LNCaP clone FGC (cell line): ENCODE measurements around the gene BCO2.

Source experiments
- DNase-seq: peaks from one replicate; pipeline ENCODE4 v3.0.0-alpha.2; 2011; ENCODE audit warnings: low read depth
- H3K4me3 ChIP-seq: 2 replicates; pipeline ENCODE4 v1.5.1; 2011; ENCODE audit warnings: mild to moderate bottlenecking, low read depth, low read length, control low read depth
- TF ChIP-seq, protein P1 (sequence below): IDR thresholded peaks from 2 replicates; pipeline ENCODE4 v1.5.1; 2012; ENCODE audit warnings: mild to moderate bottlenecking; ENCODE audit not compliant: control insufficient read depth, insufficient read depth; ENCODE audit errors: extremely low read depth

Gene BCO2

DNA sequence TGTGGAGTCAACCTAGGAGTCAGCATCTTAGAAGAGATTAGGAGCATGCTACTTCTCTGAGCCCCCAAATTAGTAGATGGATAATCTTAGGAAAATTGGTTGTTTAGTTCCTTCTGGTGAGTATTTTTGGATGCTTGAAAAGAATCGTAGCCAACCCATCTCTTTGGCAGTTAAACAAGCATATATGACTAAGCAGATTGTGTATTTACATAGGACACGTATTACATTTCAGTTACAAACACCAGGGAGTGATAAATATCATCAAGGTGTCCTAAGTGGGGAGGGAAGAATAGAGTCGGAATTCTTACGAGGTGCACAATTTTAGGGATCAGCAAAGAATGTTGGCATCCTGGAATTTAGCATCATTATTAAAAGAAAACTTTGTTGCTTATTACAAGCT is 71.9 kb downstream of the BCO2 start:
- no peak overlapping the region for H3K4me3 ChIP-seq
- TF ChIP-seq, protein P1, sequence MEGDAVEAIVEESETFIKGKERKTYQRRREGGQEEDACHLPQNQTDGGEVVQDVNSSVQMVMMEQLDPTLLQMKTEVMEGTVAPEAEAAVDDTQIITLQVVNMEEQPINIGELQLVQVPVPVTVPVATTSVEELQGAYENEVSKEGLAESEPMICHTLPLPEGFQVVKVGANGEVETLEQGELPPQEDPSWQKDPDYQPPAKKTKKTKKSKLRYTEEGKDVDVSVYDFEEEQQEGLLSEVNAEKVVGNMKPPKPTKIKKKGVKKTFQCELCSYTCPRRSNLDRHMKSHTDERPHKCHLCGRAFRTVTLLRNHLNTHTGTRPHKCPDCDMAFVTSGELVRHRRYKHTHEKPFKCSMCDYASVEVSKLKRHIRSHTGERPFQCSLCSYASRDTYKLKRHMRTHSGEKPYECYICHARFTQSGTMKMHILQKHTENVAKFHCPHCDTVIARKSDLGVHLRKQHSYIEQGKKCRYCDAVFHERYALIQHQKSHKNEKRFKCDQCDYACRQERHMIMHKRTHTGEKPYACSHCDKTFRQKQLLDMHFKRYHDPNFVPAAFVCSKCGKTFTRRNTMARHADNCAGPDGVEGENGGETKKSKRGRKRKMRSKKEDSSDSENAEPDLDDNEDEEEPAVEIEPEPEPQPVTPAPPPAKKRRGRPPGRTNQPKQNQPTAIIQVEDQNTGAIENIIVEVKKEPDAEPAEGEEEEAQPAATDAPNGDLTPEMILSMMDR = no peak
- DNase-seq = peak; percentile 30

DNA sequence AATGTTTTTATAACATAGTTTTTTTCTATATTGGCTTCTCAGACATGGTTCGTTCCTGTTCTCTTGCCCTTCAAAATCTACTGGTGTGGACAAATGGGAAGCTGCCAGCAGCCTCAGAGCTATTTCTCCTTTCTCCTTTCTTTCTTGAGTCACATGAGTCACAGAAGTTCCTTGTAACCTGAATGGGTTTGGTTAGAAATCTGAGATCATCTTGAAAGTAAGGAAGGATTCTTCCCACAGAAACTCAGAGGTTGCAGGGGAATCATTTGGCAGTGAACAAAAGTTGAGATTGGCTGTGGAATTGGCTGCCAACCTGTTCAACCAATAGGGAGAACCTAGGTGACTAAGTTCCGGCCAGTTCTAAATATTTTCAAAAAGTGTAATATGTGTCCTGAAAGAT is 72.9 kb downstream of the BCO2 start:
- TF ChIP-seq, protein P1 = no peak
- no peak overlapping the region for H3K4me3 ChIP-seq
- no peak for DNase-seq

DNA sequence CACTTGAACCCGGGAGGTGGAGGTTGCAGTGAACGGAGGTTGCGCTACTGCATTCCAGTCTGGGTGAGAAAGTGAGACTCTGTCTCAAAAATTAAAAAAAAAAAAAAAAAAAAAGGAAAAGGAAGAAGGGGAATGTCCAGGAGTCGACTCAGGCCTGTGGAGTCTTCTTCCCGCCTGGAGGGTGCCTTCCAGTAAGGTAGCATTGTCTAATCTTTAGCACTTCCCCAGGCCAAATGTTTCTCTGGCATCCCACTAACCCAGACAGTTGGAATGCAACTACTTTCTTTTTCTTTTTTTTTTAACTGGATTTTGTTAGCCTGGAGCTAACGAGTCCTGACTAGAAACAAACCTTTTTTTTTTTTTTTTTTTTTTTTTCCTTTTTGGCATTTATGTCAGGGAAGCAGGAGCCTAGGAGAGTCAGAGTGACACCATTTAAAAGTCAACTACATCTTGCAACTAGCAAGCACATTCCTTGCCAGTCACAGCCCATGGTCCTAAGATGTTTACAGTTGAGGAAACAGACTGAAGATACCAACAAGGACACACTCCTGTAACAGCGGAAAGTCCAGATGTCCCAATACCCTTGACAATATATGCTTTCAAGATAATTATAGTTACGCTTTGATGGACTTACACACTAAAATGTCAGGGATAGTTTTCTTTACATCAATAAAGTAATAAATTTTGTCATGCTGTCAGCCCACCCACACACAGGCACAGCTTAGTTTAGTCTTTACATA is 74.7 kb downstream of the BCO2 start:
- TF ChIP-seq, protein P1 = no peak

DNA sequence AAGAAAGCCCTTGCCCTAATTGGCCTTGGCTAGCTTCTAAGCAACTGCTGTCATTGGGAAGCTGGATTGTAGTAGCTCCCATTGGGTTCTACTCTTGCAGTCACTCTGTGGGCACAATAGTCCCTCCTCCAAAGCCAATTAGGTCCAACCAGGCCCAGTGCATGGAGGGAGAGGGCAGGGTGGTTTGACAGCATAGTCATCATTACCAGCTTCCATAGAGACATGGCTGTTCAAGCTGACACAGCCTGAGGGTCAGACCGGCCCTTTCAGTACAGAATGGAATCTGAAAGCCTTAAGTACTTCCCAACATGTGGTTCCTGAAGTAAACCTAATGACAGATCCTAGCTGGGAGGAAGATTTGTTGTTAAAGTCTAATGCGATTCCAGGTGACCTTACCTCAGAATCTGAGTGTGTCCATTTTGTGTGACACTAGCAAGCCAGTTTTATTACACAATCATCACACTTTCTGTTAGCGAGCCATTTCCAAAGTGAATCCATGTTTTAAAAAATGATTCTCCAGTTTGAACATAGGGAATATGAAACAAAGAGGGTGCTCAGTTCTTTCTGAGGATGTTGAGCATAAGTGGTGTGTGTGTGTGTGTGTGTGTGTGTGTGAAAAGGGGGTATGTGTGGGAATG is 78.4 kb downstream of the BCO2 start:
- DNase-seq = no peak
- TF ChIP-seq, protein P1 = no peak
- no peak overlapping the region for H3K4me3 ChIP-seq

More for the DNA sequence above, 74.7 kb downstream of the BCO2 start:
- H3K4me3 ChIP-seq = no peak overlapping the region
- DNase-seq = no peak

DNA sequence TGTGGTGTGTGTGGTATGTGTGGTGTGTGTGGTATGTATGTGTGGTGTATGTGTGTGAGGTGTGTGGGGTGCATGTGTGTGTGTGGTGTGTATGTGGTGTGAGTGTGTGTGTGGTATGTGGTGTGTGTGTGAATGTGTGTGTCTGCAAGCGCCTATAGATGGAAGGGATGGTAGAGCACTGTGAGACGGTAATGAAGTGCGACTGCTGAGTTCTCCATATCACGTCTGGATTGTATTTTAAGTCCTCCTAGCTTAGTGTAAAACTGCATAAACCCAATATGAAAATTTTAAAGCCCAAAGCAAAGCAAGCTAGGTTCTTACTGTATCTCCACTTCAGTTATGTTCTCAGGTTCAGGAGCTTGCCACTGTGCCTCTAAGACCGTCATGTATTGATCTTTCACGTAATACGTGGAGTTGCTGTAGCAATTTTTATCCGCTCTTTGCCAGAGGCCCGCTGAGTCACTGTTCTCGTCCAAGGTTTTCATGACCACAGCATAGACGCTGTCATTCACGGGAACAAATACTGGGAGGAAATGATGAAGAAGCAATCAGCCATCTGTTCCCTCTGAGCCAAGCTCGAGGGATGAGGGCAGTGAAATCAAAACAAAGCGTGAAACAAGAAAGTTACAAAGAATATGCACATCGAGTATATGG is 79.9 kb downstream of the BCO2 start:
- no peak for DNase-seq
- no peak overlapping the region for H3K4me3 ChIP-seq
- TF ChIP-seq, protein P1 = no peak

DNA sequence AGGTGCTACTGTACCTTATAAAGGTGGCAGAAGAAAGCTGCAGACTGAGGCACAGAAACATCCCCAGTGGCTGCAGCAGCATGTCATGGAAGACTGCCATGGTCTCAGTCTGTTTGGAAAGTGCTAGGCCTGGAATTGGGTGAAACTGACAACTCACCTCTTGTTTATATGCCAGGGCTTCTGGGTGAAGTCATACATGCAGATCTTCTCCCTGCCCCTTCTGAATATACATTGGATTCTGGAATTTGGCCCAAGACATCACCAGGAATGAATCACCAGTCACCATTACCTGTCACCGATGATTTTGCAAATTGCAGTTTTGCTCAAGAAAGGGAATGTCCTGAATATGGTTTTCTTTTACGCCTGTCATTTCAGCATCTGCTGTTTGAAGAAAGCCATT is 85.2 kb downstream of the BCO2 start, which contains the start of gene PLET1:
Gene PLET1, minus strand, starts transcription at position 371 of the 400 bp plus-strand sequence. Its CDS starts 271 bp downstream, at position 100.
- no peak for DNase-seq
- TF ChIP-seq, protein P1 = no peak

More for the DNA sequence above, 85.2 kb downstream of the BCO2 start, which contains the start of gene PLET1:
- no peak within 1 kb of the TSS for H3K4me3 ChIP-seq
